Measurements from ENCODE around the gene NALCN. TPM values are rescaled to one million over a fixed set of nuclear protein-coding genes. Genes with fewer than 3 reads are reported as not detected.

NALCN gene
- total RNA-seq, 4 donors from 2014 or later = 0.32 to 0.41 TPM; not detected in 2

- Histone ChIP-seq H3K4me3 (no peak overlapping the region), H3K4me1 (no peaks in the 10 kb centered on the region), H3K36me3 (no peaks in the 10 kb centered on the region), H3K27ac (no peak overlapping the region), H3K9me3 (no peaks in the 10 kb centered on the region), H3K27me3 (no peaks in the 10 kb centered on the region)
- TF ChIP-seq, protein P1, sequence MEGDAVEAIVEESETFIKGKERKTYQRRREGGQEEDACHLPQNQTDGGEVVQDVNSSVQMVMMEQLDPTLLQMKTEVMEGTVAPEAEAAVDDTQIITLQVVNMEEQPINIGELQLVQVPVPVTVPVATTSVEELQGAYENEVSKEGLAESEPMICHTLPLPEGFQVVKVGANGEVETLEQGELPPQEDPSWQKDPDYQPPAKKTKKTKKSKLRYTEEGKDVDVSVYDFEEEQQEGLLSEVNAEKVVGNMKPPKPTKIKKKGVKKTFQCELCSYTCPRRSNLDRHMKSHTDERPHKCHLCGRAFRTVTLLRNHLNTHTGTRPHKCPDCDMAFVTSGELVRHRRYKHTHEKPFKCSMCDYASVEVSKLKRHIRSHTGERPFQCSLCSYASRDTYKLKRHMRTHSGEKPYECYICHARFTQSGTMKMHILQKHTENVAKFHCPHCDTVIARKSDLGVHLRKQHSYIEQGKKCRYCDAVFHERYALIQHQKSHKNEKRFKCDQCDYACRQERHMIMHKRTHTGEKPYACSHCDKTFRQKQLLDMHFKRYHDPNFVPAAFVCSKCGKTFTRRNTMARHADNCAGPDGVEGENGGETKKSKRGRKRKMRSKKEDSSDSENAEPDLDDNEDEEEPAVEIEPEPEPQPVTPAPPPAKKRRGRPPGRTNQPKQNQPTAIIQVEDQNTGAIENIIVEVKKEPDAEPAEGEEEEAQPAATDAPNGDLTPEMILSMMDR (IDR thresholded peaks at IDR 0.05) = no peak
- TF ChIP-seq EP300 (IDR thresholded peaks at IDR 0.05; ENCODE audit: low read depth) = no peak
- no peak for TF ChIP-seq POLR2A (IDR thresholded peaks at IDR 0.05)
- no peak for TF ChIP-seq POLR2AphosphoS5 (IDR thresholded peaks at IDR 0.05)
- in situ Hi-C loops (cut with MboI; ENCODE audit: low pct_ligation_motif_present in 1 of 4, low pct_unique_long_range_greater_than_20kb in 1 of 4, low sequenced_read_pairs in 3 of 4) = no loop called here
- intact Hi-C loops (cut with DNase I; ENCODE audit: low total_unique reads) = no loop called here
- no peak for DNase-seq
Observed at GRCh38 chr13:101433895-101434294, 17.6 kb upstream of the NALCN start.

DNA sequence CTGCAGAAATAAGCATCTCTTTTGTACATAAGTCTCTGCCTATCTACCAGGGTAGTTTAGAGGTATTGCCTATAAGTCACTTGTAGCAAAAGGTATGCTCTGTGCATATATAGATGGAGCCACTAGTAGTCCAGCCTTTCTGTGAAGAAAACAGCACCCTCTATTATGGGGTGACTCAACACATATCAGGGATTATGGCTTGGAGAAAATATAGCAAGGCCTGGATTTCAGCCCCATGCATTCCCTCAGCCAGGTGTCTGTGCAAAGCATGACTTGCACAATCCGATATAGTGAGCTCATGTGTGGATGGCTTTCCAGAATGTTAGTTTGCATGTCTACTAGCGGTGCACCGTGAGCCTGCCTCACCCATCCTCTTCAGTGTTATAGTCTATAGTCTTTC, 13.4 kb upstream of the NALCN start:
- Histone ChIP-seq H3K4me3 (no peak overlapping the region), H3K9me3 (no peaks in the 10 kb centered on the region), H3K36me3 (no peaks in the 10 kb centered on the region), H3K27me3 (no peaks in the 10 kb centered on the region), H3K27ac (no peak overlapping the region), H3K4me1 (no peaks in the 10 kb centered on the region)
- TF ChIP-seq POLR2AphosphoS5 (IDR thresholded peaks at IDR 0.05) (no peak), POLR2A (IDR thresholded peaks at IDR 0.05) (no peak), EP300 (IDR thresholded peaks at IDR 0.05; ENCODE audit: low read depth) (no peak)
- TF ChIP-seq, protein P1 (IDR thresholded peaks at IDR 0.05) = no peak
- DNase-seq = no peak
- intact Hi-C loops (cut with DNase I; ENCODE audit: low total_unique reads) = no loop called here
- whole genome bisulfite sequencing, 2 donors (ENCODE audit: low coverage in 1 of 2) = 89 to 100% methylated on average over 2 to 3 of the region's 3 CpGs
- in situ Hi-C loops (cut with MboI; ENCODE audit: low pct_ligation_motif_present in 1 of 4, low pct_unique_long_range_greater_than_20kb in 1 of 4, low sequenced_read_pairs in 3 of 4) = no loop called here

- WGBS, 2 donors (ENCODE audit: low coverage in 1 of 2) = 48 to 57% methylated on average over 7 to 10 of the region's 10 CpGs
- no peaks in the 10 kb centered on the region for H3K4me1 ChIP-seq
- H3K4me3 ChIP-seq = no peak overlapping the region
- TF ChIP-seq POLR2AphosphoS5 (IDR thresholded peaks at IDR 0.05) (no peak), POLR2A (IDR thresholded peaks at IDR 0.05) (no peak), EP300 (IDR thresholded peaks at IDR 0.05; ENCODE audit: low read depth) (no peak)
- intact Hi-C loops (cut with DNase I; ENCODE audit: low total_unique reads) (no loop called here), in situ Hi-C loops (cut with MboI; ENCODE audit: low pct_ligation_motif_present in 1 of 4, low pct_unique_long_range_greater_than_20kb in 1 of 4, low sequenced_read_pairs in 3 of 4) (no loop called here)
- no peak for DNase-seq
- no peaks in the 10 kb centered on the region for H3K36me3 ChIP-seq
- no peak overlapping the region for H3K27ac ChIP-seq
- H3K27me3 ChIP-seq = no peaks in the 10 kb centered on the region
- no peaks in the 10 kb centered on the region for H3K9me3 ChIP-seq
Observed at GRCh38 chr13:101425623-101426022, 9.3 kb upstream of the NALCN start.

DNA sequence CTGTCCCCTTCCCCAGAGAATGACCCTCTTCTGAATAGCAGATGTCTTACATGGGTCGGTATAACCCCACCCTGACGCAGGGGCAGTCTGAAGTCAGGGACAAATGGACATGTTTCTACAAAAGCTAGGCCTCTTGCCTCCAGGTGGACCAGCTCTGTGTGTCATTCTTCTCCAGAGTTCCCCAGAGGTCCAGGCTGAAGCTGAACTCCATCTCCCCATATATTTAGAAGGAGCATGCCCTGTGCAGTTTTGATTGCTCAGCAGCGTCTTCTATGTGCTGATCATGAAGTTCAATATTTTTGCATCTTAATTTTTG, 8.8 kb upstream of the NALCN start:
- intact Hi-C loops (cut with DNase I; ENCODE audit: low total_unique reads) (no loop called here), in situ Hi-C loops (cut with MboI; ENCODE audit: low pct_ligation_motif_present in 1 of 4, low pct_unique_long_range_greater_than_20kb in 1 of 4, low sequenced_read_pairs in 3 of 4) (no loop called here)
- H3K36me3 ChIP-seq = no peaks in the 10 kb centered on the region
- H3K27me3 ChIP-seq = no peaks in the 10 kb centered on the region
- no peaks in the 10 kb centered on the region for H3K4me1 ChIP-seq
- no peak for DNase-seq
- TF ChIP-seq POLR2A (IDR thresholded peaks at IDR 0.05) (no peak), POLR2AphosphoS5 (IDR thresholded peaks at IDR 0.05) (no peak), EP300 (IDR thresholded peaks at IDR 0.05; ENCODE audit: low read depth) (no peak)
- TF ChIP-seq, protein P1 (IDR thresholded peaks at IDR 0.05) = no peak
- no peak overlapping the region for H3K27ac ChIP-seq
- H3K9me3 ChIP-seq = no peaks in the 10 kb centered on the region
- 67 to 90% methylated on average over 1 to 3 of the region's 3 CpGs for WGBS, 2 donors (ENCODE audit: low coverage in 1 of 2)
- no peak overlapping the region for H3K4me3 ChIP-seq

GRCh38 chr13:101424381-101425155, 8.3 kb upstream of the NALCN start:
- Histone ChIP-seq H3K36me3 (no peaks in the 10 kb centered on the region), H3K4me1 (no peaks in the 10 kb centered on the region), H3K9me3 (no peaks in the 10 kb centered on the region), H3K27ac (no peak overlapping the region), H3K4me3 (no peak overlapping the region), H3K27me3 (no peaks in the 10 kb centered on the region)
- TF ChIP-seq POLR2AphosphoS5 (IDR thresholded peaks at IDR 0.05) = no peak
- no peak for TF ChIP-seq POLR2A (IDR thresholded peaks at IDR 0.05)
- TF ChIP-seq EP300 (IDR thresholded peaks at IDR 0.05; ENCODE audit: low read depth) = no peak
- TF ChIP-seq, protein P1 (IDR thresholded peaks at IDR 0.05) = no peak
- WGBS, 2 donors (ENCODE audit: low coverage in 1 of 2) = 45 to 50% methylated on average over 6 of the region's 6 CpGs
- no peak for DNase-seq
- intact Hi-C loops (cut with DNase I; ENCODE audit: low total_unique reads) (no loop called here), in situ Hi-C loops (cut with MboI; ENCODE audit: low pct_ligation_motif_present in 1 of 4, low pct_unique_long_range_greater_than_20kb in 1 of 4, low sequenced_read_pairs in 3 of 4) (no loop called here)
